HepG2 (cell line): Measurements from ENCODE around the gene SEH1L.

Experiments used
- FOSL2 ChIP-seq: sonication (generic); formaldehyde crosslinking; IDR thresholded peaks from 2 replicates; pipeline ENCODE4 v1.4.0; 2020; ENCODE audit warnings: missing genetic modification reagents
- HNF1B ChIP-seq: sonication (generic); formaldehyde crosslinking; IDR thresholded peaks from 2 replicates; pipeline ENCODE4 v1.5.1; 2020; ENCODE audit warnings: mild to moderate bottlenecking, moderate library complexity, missing genetic modification reagents
- NR2C2 ChIP-seq: sonication (generic); formaldehyde crosslinking; IDR thresholded peaks from 2 replicates; pipeline ENCODE4 v1.4.0; 2020; ENCODE audit warnings: missing genetic modification reagents, mild to moderate bottlenecking, moderate library complexity, borderline replicate concordance
- NR2F6 ChIP-seq, 2 experiments: IDR thresholded peaks; 2 replicates each; pipeline ENCODE4 v1.6.1; 2016; ENCODE audit warnings: antibody characterized with exemption in 1 of 2, mild to moderate bottlenecking in 1 of 2
- PHF8 ChIP-seq: sonication (generic); formaldehyde crosslinking; IDR thresholded peaks from 2 replicates; pipeline ENCODE4 v1.5.0; 2020; ENCODE audit warnings: missing genetic modification reagents
- REST ChIP-seq, 2 experiments: IDR thresholded peaks; 2 replicates each; pipeline ENCODE4 v1.6.1; 2011 to 2012; ENCODE audit warnings: low read length in 2 of 2, borderline replicate concordance in 1 of 2, low read depth in 1 of 2, mild to moderate bottlenecking in 1 of 2, moderate library complexity in 1 of 2
- SRSF9 ChIP-seq: fragments of 200-400 bp; formaldehyde crosslinking; IDR thresholded peaks from 2 replicates; pipeline ENCODE4 v1.6.1; 2018; ENCODE audit warnings: borderline replicate concordance, mild to moderate bottlenecking, low read depth, low read length; ENCODE audit not compliant: insufficient read depth, poor library complexity, severe bottlenecking
- ZBTB1 ChIP-seq: sonication (generic); formaldehyde crosslinking; IDR thresholded peaks from 2 replicates; pipeline ENCODE4 v1.4.0; 2020; ENCODE audit warnings: missing genetic modification reagents, borderline replicate concordance
- ZBTB33 ChIP-seq: sonication (generic); formaldehyde crosslinking; IDR thresholded peaks from 2 replicates; pipeline ENCODE4 v1.4.0; 2020; ENCODE audit warnings: missing genetic modification reagents

GRCh38 chr18:13018374-13018773 lies 70.6 kb downstream of the SEH1L start:
- TF ChIP-seq ZBTB1 (CRISPR knock-in tag) (no peak), REST (IDR thresholded peaks at IDR 0.05; ENCODE audit: borderline replicate concordance in 1 of 2, low read depth in 1 of 2, low read length in 2 of 2) (no peak), HNF1B (no peak), FOSL2 (CRISPR knock-in tag) (no peak), NR2F6 (IDR thresholded peaks at IDR 0.05) (no peak), NR2F6 (CRISPR knock-in tag; IDR thresholded peaks at IDR 0.05) (no peak), PHF8 (no peak), NR2C2 (CRISPR knock-in tag) (no peak), SRSF9 (no peak), ZBTB33 (CRISPR knock-in tag) (no peak)
